Ishikawa (cell line): ENCODE measurements around the gene DLL4.

Source experiments
- CEBPB ChIP-seq: IDR thresholded peaks from 2 replicates; pipeline ENCODE4 v1.6.1; 2012
- CREB1 ChIP-seq: IDR thresholded peaks from 2 replicates; pipeline ENCODE4 v1.6.1; 2012; ENCODE audit warnings: low read depth
- EGR1 ChIP-seq: IDR thresholded peaks from 2 replicates; pipeline ENCODE4 v1.6.1; 2012
- EP300 ChIP-seq: IDR thresholded peaks from 2 replicates; pipeline ENCODE4 v1.6.1; 2012; ENCODE audit warnings: borderline replicate concordance
- FOXM1 ChIP-seq: IDR thresholded peaks from 2 replicates; pipeline ENCODE4 v1.6.1; 2012; ENCODE audit warnings: low read depth, borderline replicate concordance
- NFIC ChIP-seq: IDR thresholded peaks from 2 replicates; pipeline ENCODE4 v1.6.1; 2012
- RAD21 ChIP-seq: IDR thresholded peaks from 2 replicates; pipeline ENCODE4 v1.6.1; 2012; ENCODE audit warnings: low read depth
- REST ChIP-seq: IDR thresholded peaks from 2 replicates; pipeline ENCODE4 v1.6.1; 2012; ENCODE audit warnings: low read depth, mild to moderate bottlenecking
- TAF1 ChIP-seq: IDR thresholded peaks from 2 replicates; pipeline ENCODE4 v1.6.1; 2012; ENCODE audit warnings: low read depth, mild to moderate bottlenecking
- TCF12 ChIP-seq: IDR thresholded peaks from 2 replicates; pipeline ENCODE4 v1.6.1; 2012; ENCODE audit warnings: low read depth
- TEAD4 ChIP-seq: IDR thresholded peaks from 2 replicates; pipeline ENCODE4 v1.6.1; 2012
- USF1 ChIP-seq: IDR thresholded peaks from 2 replicates; pipeline ENCODE4 v1.6.1; 2012
- YY1 ChIP-seq: IDR thresholded peaks from 2 replicates; pipeline ENCODE4 v1.6.1; 2012; ENCODE audit warnings: low read depth
- ZBTB7A ChIP-seq: IDR thresholded peaks from 2 replicates; pipeline ENCODE4 v1.6.1; 2012; ENCODE audit warnings: low read depth
- TF ChIP-seq, protein P1 (sequence below): IDR thresholded peaks from 2 replicates; pipeline ENCODE4 v1.6.1; 2012

DLL4 gene

DNA sequence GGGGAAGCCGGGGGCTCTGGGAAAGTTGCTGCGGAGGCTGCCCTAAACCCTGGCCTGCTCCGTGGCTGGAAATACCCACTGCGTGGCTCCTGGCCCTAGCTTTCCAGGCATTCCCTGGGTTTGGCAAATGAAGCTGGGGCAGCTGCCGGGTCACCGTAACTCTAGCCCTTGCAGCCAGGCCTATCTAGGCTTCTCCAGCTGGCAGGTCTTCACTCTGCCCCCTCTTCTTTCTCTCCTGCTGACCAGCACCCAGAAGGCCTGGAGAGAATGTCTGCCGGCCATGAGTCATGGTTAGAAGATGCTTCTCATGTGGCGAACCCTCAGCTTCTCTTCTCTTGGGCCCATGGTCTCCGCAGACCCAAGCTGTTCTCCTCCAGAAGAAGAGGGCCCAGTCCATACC is 5.6 kb upstream of the DLL4 start:
- TF ChIP-seq CEBPB (no peak), RAD21 (no peak), NFIC (no peak), TAF1 (no peak), REST (no peak), CREB1 (no peak), USF1 (no peak), ZBTB7A (no peak), TEAD4 (no peak), EP300 (no peak)
- TF ChIP-seq, protein P1, sequence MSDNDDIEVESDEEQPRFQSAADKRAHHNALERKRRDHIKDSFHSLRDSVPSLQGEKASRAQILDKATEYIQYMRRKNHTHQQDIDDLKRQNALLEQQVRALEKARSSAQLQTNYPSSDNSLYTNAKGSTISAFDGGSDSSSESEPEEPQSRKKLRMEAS = no peak

DNA sequence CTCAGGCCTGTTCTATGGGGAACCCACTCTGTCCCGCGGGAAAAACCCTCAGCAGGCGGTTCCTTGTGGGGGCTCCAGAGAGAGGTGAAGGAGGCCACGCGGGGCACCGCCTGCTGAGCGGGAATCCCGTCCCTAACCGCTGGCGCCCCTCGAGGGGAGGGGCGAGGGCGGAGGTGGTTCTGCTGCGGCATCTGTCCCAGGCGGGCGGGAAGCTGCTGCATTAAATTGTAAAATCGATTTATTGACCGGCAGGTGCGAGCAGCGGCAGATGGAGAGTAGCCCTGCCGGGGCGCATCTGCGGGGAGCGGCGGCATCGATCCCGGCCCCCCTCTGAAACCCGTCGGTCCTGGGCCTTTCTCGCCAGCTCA is 3.7 kb upstream of the DLL4 start:
- no peak for TF ChIP-seq EGR1
- no peak for TF ChIP-seq RAD21
- no peak for TF ChIP-seq EP300
- TF ChIP-seq CREB1 = no peak
- no peak; the same call in 1 of the 2 replicates for TF ChIP-seq TEAD4
- TF ChIP-seq REST = no peak
- TF ChIP-seq USF1 = no peak

DNA sequence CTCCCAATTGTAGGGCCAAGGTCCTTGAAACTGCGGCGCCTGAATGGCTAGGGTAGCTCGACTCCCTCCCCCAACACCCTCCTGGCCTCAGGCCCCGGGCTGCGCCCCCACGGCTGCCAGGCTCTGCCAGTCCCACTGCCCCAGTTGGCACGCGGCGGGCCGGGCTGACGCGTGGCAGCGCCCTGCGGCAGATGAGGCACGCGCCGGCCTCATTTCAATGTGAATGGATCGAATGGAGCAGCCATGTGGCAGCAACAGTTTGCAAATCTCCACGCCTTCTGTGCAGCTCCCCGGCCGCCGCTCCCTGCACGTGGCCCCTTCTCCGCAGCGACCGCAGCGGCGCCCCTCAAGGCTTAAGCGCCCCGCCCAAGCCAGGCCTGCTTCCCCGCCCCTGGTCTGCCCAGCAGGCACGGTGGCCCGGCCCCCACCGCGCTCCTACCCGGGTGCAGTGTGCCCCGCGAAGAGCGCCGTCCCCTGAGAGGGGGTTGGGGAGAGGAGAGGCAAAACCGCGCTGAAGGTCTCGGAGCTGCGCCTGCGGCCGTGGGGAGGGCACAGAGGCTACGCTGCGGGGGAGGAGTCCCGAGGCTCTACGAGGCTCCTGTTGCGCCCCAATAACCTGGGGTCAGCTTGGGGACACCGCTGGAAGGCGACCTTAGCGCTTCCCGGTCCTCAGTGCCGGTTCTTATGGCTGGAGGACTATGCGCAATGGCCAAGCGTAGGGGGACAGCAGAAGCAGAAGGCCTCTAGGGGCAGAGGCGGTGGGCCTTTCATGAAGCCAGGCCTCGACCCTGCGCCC is 3.1 kb upstream of the DLL4 start:
- TF ChIP-seq REST (no peak), NFIC (peak; percentile 51; the same call in 1 of the 2 replicates), CEBPB (no peak), CREB1 (no peak), USF1 (peak; percentile 63; the same call in 1 of the 2 replicates), TEAD4 (no peak; the same call in 1 of the 2 replicates), TCF12 (no peak; the same call in 1 of the 2 replicates), YY1 (no peak), TAF1 (no peak), RAD21 (no peak), FOXM1 (no peak), EP300 (no peak), ZBTB7A (no peak), EGR1 (no peak)
- TF ChIP-seq, protein P1 = peak; percentile 97
